ENCODE data around the gene C3orf52.
"Not testable (repeated sequence)": the region's sequence is repeated elsewhere in the genome, so short reads cannot be mapped to it uniquely, and the experiment has no call there.

Gene C3orf52, protein sequence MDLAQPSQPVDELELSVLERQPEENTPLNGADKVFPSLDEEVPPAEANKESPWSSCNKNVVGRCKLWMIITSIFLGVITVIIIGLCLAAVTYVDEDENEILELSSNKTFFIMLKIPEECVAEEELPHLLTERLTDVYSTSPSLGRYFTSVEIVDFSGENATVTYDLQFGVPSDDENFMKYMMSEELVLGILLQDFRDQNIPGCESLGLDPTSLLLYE

DNA sequence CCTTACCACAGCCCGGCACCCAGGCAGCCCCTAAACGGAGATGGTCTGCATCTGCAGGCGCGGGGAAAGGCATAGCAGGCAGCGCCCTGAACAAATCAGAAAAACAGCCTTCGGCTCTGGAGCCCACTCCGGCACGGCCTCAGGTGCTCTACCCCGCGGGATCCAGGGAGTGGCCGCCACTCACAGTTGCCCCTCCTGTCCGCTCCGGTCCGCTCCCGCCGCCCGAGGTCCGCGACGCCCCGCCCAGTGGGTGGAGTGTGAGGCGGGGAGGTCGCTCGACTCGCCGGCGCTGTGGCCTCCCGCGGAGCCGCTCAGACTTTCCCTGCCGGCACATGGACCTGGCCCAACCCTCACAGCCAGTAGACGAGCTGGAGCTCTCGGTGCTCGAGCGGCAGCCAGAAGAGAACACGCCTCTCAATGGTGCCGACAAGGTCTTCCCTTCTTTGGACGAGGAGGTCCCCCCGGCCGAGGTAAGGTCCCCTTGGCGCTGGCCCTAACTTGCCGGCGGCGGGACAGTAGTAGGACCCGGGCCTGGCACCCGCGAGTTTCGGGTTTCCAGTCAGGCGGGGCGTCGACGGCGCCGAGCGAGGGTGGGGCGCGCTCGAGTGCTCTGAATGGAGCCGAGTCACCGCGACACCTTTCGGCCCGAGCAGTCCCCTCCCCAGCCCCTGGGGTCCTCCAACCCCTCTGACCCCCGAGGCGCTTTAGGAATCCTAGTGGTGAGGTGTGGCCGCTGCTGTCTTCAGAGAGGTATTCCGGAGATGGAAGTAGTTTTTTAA lies at the start of gene C3orf52:
TSS of gene C3orf52 (plus strand) at position 314 of the 779 bp plus-strand sequence. CDS start at position 333, 19 bp downstream.
- no peak for DNase-seq

DNA sequence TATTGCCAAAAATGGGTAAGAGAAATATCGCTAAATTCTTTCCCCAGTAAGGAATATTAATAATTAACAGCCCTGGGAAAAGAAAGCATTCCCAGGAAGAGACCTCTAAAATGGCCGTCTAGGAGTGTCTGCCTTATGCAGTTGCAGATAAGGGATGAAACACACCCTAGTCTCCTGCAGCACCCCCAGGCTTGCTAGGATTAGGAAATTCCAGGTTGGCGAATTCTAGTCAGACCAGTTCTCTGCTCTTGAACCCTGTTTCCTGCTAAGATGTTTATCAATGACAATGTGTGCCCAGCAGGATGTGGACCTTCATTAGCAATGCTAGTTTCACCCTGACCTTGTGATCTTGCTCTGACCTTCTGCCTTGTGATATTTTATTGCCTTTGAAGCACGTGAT lies 49.0 kb upstream of the C3orf52 start:
- DNase-seq, result not testable (repeated sequence)

DNA sequence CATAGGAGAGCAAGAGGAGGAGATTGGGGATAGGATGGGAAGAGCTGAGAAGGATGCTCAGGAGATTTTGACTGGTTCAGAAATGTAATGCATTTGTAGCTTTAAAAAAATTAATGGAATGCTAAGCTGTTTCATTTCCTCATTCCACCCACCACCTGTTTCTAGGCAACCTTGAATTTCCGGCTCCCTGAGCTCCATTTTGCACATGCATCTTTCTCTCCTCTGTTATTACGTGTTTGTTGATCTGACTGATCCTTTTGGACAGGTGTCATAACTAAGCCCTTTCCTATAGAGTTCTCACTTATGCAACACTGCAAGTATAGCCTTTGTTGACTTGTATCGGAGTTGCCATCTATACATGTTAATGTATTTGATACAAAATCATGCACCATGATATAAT lies 47.3 kb upstream of the C3orf52 start:
- DNase-seq, result no peak

DNA sequence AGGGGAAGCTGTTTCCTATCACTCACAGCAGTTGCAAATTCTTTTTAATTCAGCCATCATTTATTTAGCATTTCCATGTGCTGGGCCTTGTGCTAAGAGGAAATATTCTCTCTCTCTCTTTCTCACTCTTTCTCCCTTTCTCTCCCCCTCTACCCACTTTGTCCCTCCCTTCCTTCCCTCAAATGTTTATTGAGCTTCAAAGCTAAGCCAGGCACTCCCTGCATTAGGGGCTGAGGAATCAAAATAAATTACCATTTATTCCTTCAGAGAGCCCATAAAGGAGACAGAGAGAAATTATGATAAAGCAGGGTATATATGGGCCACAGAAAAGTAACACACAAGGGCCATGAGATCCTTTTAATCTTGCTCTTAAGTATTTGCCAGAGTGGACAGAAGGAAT lies 44.9 kb upstream of the C3orf52 start:
- no peak for DNase-seq

DNA sequence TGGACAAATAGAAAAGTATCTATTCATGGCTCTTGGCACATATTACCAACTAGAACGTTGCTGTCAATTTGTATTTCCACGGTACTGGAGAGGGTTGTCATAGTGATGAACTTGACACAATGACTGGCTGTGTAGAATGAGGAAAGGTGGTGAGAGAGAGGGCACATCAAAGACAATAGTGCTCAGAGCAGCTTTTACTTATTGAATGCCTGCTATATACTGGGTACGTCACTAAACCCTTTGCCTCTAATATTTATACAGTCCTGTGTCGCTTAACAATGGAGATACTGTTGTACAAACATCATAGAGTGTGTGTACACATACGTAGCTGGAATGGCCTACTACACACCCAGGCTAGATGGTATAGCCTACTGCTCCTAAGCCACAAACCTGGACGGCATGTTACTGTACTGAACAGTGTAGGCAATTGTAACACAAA lies 43.3 kb upstream of the C3orf52 start:
- no peak for DNase-seq

DNA sequence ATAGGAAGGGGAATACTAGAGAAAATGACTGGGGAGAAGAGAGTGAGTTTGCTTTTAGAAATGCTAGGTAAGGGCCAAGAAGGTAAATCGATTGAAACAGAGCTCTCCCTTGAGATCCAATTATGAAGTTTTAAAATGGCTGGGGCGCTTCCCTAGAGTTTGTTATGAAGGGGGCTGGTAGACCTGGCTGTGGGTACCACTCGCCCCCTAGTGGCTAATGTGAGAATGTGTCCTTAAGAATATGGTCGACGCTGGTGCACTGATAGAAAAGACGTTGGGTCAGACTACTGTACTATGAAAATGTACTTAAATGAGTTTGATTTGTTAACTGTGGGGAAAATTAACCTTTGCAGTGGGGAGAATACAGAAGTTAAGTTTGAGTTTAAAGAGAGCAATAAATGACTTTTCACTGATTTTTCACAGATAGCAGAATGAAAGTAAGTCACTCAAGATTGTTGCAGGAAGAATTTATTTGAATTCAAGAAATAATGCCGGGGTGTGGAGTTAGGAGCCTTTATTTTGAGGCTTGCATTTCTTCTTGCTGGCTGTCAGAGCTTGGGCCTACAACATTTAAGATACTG lies 42.5 kb upstream of the C3orf52 start:
- DNase-seq, result no peak

DNA sequence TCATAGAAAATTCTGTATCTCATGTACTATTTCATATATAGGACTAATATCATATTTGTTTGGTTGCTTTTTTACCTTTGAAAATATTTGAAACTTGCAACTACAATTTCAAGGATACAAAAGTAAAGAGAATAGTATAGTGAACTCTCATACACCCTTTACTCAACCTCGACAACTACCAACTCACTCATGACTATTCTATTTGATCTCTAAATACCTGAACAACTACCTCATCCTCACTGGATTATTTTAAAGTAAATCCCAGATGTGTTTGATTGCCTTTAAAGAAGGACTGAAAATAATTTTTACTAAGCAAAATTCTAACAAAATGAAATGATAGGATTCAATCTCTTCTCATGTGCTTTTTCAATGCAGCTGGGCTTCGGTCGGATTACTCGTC lies 39.6 kb upstream of the C3orf52 start:
- no peak for DNase-seq

DNA sequence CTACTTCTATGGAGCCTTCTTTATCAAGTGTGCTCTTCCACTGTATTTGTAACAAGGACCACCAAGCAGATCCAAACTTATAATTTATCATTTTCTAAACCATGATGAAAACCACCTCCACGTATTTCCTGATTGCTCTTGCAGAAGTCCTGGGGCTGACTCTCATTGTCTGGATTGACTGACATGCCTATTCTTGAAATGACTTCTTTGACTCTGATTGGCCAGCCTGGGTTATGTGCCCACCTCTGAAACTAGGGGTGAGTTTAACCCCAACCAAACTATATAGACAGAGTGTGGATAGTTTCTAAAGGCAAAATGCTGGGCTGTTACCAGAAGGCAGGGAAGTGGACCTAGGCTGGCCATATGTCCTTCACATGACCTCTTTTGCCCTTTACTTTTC lies 38.9 kb upstream of the C3orf52 start:
- no peak for DNase-seq

DNA sequence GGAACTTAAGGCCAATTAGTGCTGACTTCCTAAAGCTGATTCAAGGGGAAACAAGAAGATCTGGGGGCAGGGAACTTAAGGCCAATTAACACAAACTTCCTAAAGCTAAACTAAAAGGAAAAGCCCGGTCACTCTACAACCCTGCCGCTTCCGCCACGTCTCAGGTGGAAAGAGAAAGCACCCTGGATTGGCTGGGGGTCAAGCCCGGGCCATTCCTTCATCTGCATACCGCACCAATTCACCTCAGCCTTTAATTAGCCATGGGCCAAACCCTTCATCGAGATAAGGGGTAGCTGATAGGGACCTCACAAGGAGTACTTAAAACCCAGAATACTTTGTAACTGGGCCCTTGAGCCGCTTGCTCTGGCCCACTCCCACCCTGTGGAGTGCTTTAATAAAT lies 37.3 kb upstream of the C3orf52 start:
- DNase-seq, result no peak

DNA sequence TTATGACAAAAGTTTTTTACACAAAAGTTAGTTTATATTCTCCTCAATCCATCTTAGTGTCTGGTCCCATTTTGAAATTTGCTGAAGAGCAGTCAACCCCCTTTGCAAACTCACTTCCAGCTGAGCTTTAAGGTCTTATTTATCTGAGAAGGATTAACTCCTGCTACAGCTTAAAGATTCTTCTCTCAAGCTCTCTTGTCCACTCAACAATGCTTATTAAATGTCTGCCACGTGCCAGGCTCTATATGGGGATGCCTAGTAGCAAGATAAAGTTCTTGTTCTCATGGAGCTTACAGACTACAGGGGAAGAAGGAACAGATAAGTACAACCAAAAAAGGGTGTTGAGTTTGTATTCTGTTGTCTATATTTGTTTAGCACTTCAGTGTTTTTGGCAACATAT lies 33.0 kb upstream of the C3orf52 start:
- DNase-seq, result no peak

DNA sequence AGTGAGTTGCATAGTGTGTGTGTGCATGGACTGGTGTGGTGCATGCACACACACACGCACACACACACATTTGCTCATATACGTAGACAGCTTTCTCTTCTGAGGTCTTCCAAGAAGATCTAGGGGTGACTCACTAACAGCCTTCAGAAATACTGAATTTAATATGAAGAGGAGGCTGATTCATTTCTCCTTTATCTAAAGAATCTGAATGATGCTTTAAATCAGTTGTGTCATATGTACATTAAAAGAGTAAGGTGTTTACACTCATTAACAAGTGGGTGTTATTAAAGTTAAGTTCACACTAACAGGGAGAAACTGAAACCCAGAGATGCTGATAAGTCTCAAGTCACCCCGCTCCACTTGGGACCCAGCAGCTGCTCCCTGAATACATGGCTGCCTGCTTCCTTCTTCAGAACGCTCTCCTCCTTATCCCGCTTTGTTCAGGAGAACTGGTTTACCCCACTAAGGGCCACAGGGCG lies 29.7 kb upstream of the C3orf52 start:
- no peak for DNase-seq

DNA sequence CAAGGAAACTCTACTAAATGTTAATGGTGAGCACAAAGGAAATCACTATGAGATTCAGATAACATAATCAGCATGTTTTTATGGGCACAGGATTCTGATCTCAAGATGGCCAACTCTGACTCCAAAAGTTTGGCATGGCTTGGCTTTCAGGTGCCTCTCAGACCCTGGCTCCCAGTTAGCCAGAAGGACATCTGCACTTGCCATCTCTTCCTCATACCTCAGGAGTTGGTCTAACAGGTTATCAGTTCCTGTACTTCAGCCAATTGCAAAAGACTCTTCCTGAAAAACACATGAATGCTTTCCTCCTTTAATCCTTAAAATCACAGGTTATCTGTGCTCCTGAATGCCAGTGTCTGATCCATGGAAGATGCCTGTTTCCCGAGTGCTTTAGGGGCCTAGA lies 26.7 kb upstream of the C3orf52 start:
- no peak for DNase-seq

DNA sequence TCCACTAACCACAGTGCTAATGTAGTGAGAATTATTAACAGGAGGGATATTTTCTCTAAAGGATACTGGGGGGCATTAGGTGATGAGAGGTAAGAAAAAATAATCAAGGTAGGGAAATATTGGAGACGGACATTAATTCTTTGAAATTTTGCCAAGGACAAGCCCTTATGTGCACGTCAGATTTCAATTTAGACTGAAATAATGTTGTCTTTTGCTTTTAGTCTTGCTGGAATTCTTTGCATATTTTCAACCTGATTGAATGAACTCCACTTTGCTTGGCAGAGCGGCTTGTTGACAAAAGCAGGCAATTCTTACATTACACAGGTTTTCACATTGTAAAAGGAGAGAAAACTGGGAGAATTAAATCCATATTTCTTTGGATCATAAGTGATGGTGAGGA lies 25.0 kb upstream of the C3orf52 start:
- no peak for DNase-seq

DNA sequence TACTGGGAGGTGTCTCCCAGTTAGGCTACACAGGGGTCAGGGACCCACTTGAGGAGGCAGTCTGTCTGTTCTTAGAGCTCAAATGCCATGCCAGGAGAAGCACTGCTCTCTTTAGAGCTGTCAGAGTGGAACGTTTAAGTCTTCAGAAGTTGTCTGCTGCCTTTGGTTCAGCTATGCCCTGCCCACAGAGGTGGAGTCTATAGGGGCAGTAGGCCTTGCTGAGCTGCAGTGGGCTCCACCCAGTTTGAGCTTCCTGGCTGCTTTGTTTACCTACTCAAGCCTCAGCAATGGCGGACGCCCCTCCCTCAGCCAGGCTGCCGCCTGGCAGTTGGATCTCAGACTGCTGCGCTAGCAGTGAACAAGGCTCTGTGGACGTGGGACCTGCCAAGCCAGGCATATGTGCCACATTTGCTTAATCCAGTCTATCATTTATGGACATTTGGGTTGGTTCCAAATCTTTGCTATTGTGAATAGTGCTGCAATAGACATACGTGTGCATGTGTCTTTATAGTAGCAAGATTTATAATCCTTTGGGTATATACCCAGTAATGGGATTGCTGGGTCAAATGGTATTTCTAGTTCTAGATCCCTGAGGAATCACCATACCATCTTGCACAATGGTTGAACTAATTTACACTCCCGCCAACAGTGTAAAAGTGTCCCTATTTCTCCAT lies 13.7 kb upstream of the C3orf52 start:
- not testable (repeated sequence) for DNase-seq

DNA sequence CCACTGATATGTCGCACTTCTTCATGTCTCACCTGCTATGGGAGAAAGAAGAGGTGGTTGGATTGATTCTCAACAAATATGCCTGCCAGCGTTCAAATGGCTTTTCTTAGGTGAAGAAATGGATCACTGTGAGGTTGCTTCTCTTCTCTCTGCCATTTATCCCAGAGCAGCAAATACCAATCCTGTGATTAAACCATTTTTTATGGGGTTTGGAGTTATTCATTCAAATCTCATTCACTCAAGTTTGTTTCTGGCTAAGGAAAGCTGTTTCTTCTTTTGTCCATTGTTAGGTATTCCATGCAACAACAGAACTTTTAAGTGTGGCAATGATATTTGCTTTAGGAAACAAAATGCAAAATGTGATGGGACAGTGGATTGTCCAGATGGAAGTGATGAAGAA lies 12.2 kb upstream of the C3orf52 start:
- DNase-seq, result no peak

DNA sequence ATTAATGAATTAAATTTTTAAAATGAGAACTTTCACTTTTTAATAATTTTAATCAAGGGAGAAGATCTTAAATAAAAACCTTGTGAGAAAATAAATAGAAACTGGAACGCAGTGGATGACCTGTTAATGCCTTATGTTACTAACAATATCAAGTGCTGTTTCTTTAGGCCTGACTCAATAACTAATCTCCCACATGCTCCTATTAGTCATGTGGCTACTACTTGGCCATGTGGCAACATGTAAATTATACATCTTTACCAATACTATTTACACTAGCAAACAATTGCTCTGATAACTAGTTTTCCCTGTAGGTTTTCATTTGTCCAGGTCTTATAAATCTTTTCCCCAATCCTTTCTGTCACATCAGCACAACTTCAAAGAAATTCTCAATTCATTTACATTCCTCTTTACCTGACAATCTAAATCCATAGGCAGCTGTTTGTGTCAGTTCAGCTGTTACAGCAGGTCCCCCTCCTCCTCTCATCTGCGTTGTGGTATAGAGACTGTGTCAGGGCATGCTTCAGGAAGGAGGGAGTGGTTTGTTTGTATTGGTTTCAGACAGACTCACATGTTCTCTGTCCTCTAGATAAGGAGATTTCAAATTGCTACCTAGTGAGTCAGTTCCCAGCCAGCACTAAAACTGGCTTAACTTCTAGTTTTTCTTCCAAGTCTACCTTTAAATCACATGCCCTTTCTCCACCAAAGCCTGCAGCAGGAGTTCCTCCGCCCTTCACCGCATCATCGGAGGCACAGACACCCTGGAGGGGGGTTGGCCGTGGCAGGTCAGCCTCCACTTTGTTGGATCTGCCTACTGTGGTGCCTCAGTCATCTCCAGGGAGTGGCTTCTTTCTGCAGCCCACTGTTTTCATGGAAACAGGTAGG lies 11.3 kb upstream of the C3orf52 start:
- DNase-seq, result no peak

DNA sequence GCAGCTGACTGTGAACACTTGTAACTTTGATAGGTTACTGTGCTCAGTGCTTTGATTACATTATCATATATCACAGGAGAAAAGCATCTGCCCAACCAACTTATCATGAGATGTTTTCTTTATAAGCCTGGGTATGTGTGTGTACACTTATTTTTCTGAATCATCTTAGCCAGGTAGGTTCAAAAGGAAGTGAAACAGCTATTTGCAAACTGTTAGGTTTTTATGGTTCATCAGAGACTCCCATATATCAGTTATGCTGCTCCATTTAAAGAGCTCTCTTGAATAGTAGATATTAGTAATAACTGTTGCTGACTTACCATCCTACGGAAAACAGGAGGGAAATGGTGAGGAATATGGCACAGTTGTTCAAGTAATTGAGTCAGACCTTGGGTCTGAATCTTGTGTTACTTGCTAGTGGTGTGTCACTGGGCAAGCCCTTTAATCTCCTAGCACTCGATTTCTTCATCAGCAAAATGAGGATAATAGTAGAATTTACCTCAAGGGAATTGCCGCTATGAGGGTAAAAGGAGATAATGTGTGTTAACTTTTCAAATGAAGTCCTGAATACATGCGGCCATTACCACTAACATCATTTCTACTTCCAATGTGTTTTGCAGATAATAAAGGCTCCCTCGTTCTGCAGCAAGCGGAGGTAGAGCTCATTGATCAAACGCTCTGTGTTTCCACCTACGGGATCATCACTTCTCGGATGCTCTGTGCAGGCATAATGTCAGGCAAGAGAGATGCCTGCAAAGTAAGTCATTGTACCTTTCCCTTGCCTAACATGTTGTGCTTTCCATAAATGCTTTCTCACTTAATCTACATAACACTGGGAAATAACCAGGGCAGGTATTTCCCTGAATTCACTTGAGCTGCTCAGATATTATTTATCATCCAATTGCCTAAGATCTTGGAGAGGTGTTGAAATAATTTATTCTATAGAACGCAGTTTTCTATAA lies 7.8 kb upstream of the C3orf52 start:
- DNase-seq, result no peak

DNA sequence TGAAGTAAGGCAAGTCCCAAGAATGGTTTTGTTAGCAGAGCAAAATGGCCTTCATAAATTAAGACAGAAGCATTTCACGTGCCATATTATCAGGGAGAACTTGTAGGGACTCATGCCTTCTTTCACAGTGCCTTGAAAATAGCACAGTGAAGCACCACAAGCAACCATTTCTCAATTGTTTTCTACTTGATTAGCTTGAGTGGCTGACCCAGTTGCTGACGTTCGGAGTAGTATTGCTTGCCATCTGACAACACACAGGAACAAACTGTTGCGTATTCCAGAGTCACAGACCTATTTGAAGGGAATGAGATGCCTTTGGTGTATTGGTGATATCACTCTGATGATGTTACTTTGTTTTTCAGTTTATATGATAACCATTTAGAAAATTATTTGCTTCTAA lies 3.0 kb upstream of the C3orf52 start:
- no peak for DNase-seq

DNA sequence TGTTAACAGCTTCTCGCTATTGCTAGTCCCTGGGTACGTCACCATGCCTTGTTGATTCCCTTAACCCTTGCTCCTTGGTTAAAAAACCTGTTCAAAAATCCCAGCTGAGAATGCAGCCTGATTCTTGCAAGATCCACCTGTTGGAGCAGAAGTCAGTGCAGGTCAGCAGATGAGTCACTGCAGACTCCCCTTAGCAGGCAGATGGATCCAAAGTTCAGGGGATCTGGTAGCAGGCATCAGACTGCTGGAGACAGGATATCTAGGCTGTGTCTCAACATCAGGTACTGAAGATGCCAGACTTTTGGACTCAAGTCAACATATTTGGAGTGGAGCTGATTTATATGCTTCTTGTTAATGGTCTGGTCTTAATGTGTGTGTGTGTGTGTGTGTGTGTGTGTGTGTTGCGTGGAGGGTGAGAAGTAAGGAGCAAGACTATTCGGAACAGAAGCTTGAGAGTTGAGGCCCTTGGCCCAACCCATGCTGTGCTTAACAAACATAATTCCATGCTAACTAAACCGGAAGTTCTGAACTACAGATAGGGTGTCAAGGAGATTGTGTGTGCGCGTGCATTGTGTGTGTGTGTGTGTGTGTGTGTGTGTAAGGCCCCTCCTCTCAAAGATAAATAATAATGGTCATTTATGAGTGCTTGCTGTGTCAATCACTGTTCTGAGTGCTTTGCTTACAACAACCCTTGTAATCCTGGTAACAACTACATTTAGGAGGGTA lies 1.0 kb upstream of the C3orf52 start:
- no peak for DNase-seq

DNA sequence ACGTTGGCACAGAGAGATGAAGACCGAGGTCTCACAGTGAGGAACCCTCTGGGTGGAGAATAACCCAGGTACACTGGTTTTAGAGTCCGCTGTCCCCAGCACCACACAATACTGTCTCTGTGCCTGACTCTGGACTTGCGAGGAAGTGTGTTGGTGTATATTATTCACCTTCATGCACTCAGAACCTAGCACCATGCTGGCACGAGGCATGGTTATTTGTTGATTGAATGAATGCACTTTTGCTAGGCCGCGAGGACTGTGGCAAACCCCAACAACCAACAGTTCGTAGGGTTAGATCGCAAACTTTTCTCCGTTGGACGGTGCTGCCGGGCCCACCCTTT lies 484 bp upstream of the C3orf52 start:
- DNase-seq, result no peak
